K562 (cell line): ENCODE data around the gene NR1I3. TPM values are rescaled to one million over a fixed set of nuclear protein-coding genes. Genes with fewer than 3 reads are reported as not detected.
A peak's percentile ranks its signal among the peaks of the same experiment; 100 is the strongest.

Source experiments
- CEBPG ChIP-seq, 3 experiments: fragments of 200-800 bp in 1 of 3; sonication (Bioruptor generic) in 1 of 3; sonication (generic) in 1 of 3; formaldehyde crosslinking in 1 of 3; IDR thresholded peaks in 2 of 3; conservative IDR thresholded peaks in 1 of 3; 2 replicates each; pipeline versions ENCODE4 v1.6.1 to v1.8.0; 2016 to 2022; ENCODE audit warnings: missing compliant biosample characterization in 2 of 3, missing genetic modification characterization in 2 of 3, mild to moderate bottlenecking in 1 of 3, missing genetic modification reagents in 1 of 3
- CHD1 ChIP-seq: fragments of 200-600 bp; sonication (generic); IDR thresholded peaks from one replicate; pipeline ENCODE4 v1.6.1; 2012; ENCODE audit warnings: mild to moderate bottlenecking, moderate library complexity, low read length, inconsistent platforms
- ESRRB ChIP-seq: fragments of 250-450 bp; sonication (Bioruptor Pico); IDR thresholded peaks from 2 replicates; pipeline ENCODE4 v1.5.0; 2020; ENCODE audit warnings: mild to moderate bottlenecking, moderate library complexity, borderline replicate concordance
- FOXP1 ChIP-seq: sonication (generic); formaldehyde crosslinking; IDR thresholded peaks from 2 replicates; pipeline ENCODE4 v1.8.0; 2022; ENCODE audit warnings: mild to moderate bottlenecking, missing genetic modification reagents
- HNRNPK ChIP-seq: fragments of 200-400 bp; formaldehyde crosslinking; IDR thresholded peaks from one replicate; pipeline ENCODE4 v1.6.1; 2018; ENCODE audit warnings: mild to moderate bottlenecking, low read depth, low read length; ENCODE audit not compliant: poor library complexity, severe bottlenecking
- KAT7 ChIP-seq: sonication (generic); formaldehyde crosslinking; IDR thresholded peaks from 2 replicates; pipeline ENCODE4 v1.8.0; 2022; ENCODE audit warnings: missing genetic modification reagents, mild to moderate bottlenecking, borderline replicate concordance
- KLF10 ChIP-seq: fragments of 250-450 bp; sonication (Bioruptor Pico); IDR thresholded peaks from 2 replicates; pipeline ENCODE4 v1.6.1; 2021; ENCODE audit warnings: matching md5 sums
- LEF1 ChIP-seq: fragments of 450-650 bp; IDR thresholded peaks from 2 replicates; pipeline ENCODE4 v1.6.1; 2016; ENCODE audit warnings: mild to moderate bottlenecking
- MITF ChIP-seq: IDR thresholded peaks from 2 replicates; pipeline ENCODE4 v1.6.1; 2014; ENCODE audit warnings: antibody characterized with exemption
- MXD1 ChIP-seq: fragments of 250-450 bp; sonication (Bioruptor Pico); IDR thresholded peaks from 2 replicates; pipeline ENCODE4 v1.8.0; 2021; ENCODE audit warnings: borderline replicate concordance, mild to moderate bottlenecking, moderate library complexity; ENCODE audit not compliant: poor library complexity, severe bottlenecking
- PRDM10 ChIP-seq: fragments of 450-650 bp; IDR thresholded peaks from 2 replicates; pipeline ENCODE4 v1.6.1; 2018; ENCODE audit not compliant: partially characterized antibody
- PURB ChIP-seq: sonication (generic); formaldehyde crosslinking; IDR thresholded peaks from 2 replicates; pipeline ENCODE4 v1.9.0; 2021; ENCODE audit warnings: low read depth, mild to moderate bottlenecking, missing genetic modification reagents
- RAD21 ChIP-seq, 2 experiments: fragments of 250-450 bp in 1 of 2; fragments of 450-650 bp in 1 of 2; sonication (Bioruptor Pico) in 1 of 2; formaldehyde crosslinking in 1 of 2; IDR thresholded peaks in 1 of 2; conservative IDR thresholded peaks in 1 of 2; 2 replicates each; pipeline versions ENCODE4 v1.4.0 to v1.8.0; 2020 to 2022; ENCODE audit warnings: mild to moderate bottlenecking in 2 of 2, moderate library complexity in 1 of 2
- SAFB2 ChIP-seq: fragments of 200-400 bp; formaldehyde crosslinking; IDR thresholded peaks from 2 replicates; pipeline ENCODE4 v1.6.1; 2018; ENCODE audit warnings: borderline replicate concordance, low read length, low read depth, moderate library complexity; ENCODE audit not compliant: severe bottlenecking
- TAF7 ChIP-seq: fragments of 450-650 bp; IDR thresholded peaks from 2 replicates; pipeline ENCODE4 v1.6.1; 2016; ENCODE audit warnings: missing genetic modification characterization, missing compliant biosample characterization
- ZC3H11A ChIP-seq: IDR thresholded peaks from 2 replicates; pipeline ENCODE4 v1.6.1; 2012; ENCODE audit warnings: low read depth, low read length, improper control_type of control experiment
- ZNF561 ChIP-seq: fragments of 450-650 bp; formaldehyde crosslinking; conservative IDR thresholded peaks from 2 replicates; pipeline ENCODE4 v1.4.0; 2020; ENCODE audit warnings: mild to moderate bottlenecking, moderate library complexity
- ZNF639 ChIP-seq, 2 experiments: fragments of 200-800 bp in 1 of 2; sonication (Bioruptor generic) in 1 of 2; sonication (generic) in 1 of 2; formaldehyde crosslinking in 1 of 2; IDR thresholded peaks in 1 of 2; conservative IDR thresholded peaks in 1 of 2; 2 replicates each; pipeline versions ENCODE4 v1.5.0 to v1.6.1; 2016 to 2020; ENCODE audit warnings: missing compliant biosample characterization in 1 of 2, missing genetic modification characterization in 1 of 2, missing genetic modification reagents in 1 of 2
- ZNF668 ChIP-seq: fragments of 250-450 bp; sonication (Bioruptor Pico); IDR thresholded peaks from 2 replicates; pipeline ENCODE4 v1.8.0; 2022; ENCODE audit warnings: mild to moderate bottlenecking, inconsistent platforms
- polyA plus RNA-seq, 8 experiments: library from polyadenylated mRNA; depleted of rRNA in 4 of 8; stranded (reverse) in 5 of 8; unstranded in 3 of 8; fragments of >200 nt; fragmentation: Nextera tagmentation in 2 of 8; fragmentation: Illumina TruSeq in 1 of 8; extraction: Ambion mirVana in 2 of 8; extraction: Trizol in 1 of 8; gene quantifications; 2 replicates each; pipeline versions ENCODE4 v1.2.1 to v1.2.3, GENCODE V29; 2011 to 2014; ENCODE audit warnings: inconsistent platforms in 1 of 8, missing spikeins in 1 of 8
- total RNA-seq, 7 experiments: library from RNA; depleted of rRNA in 6 of 7; stranded (reverse); fragments of >200 nt in 6 of 7; fragmentation: Illumina TruSeq in 2 of 7; extraction: Trizol in 2 of 7; gene quantifications; 2 replicates each; pipeline versions ENCODE4 v1.2.1 to v1.2.3, GENCODE V29; 2011 to 2021; ENCODE audit warnings: low replicate concordance in 1 of 7

The NR1I3 gene
- total and polyA plus RNA-seq, 9 of the 15 experiments (the other 6 are each of a cell fraction or from before 2014, with no cell fraction given), result 0.11 TPM; not detected in 8

GRCh38 chr1:161225534-161226319 is 12.3 kb downstream of the NR1I3 start, which contains the start of gene TOMM40L (continued):
- TF ChIP-seq ZNF639 (CRISPR knock-in tag; conservative IDR thresholded peaks at IDR 0.05 in 1 of 2, IDR thresholded peaks at IDR 0.05 in 1 of 2) (peak in 1 of 2 experiments; percentile 39; a peak in 1 of 4 replicates), RAD21 (CRISPR knock-in tag; conservative IDR thresholded peaks at IDR 0.05 in 1 of 2, IDR thresholded peaks at IDR 0.05 in 1 of 2) (peak; percentile 65 to 82), KLF10 (CRISPR knock-in tag) (no peak), TAF7 (tag) (peak; percentile 83), ZNF561 (CRISPR knock-in tag) (no peak), PURB (CRISPR knock-in tag) (no peak), PRDM10 (peak; percentile 60), CHD1 (no peak), LEF1 (0 out of 2 replicates have a peak, but pooled peaks have one; percentile 24), ZNF668 (no peak), FOXP1 (CRISPR knock-in tag) (no peak), ZC3H11A (no peak), ESRRB (CRISPR knock-in tag) (no peak), HNRNPK (no peak), CEBPG (CRISPR knock-in tag; IDR thresholded peaks at IDR 0.05) (no peak), CEBPG (tag; conservative IDR thresholded peaks at IDR 0.05 in 1 of 2, IDR thresholded peaks at IDR 0.05 in 1 of 2) (no peak), SAFB2 (no peak), MXD1 (CRISPR knock-in tag) (peak; percentile 69), MITF (no peak), KAT7 (CRISPR knock-in tag) (no peak)
